OCI-LY3 (cell line): ENCODE data around the gene ZSCAN5A.
A peak's percentile ranks its signal among the peaks of the same experiment; 100 is the strongest.

Source experiments
- H2AFZ ChIP-seq: fragments of 200-600, 300-600 bp; shearing (Covaris generic); 2 replicates; pipeline ENCODE4 v1.6.0; 2014; ENCODE audit warnings: antibody characterized with exemption, low read depth, low read length
- H3K27ac ChIP-seq: fragments of 200-600, 300-600 bp; sonication (generic); 2 replicates; pipeline ENCODE4 v1.5.1; 2014; ENCODE audit warnings: mild to moderate bottlenecking, low read length, moderate library complexity, mixed read lengths
- H3K27me3 ChIP-seq: fragments of 200-600, 300-600 bp; sonication (generic); 2 replicates; pipeline ENCODE4 v1.6.1; 2014; ENCODE audit warnings: low read depth, low read length, mixed read lengths
- H3K36me3 ChIP-seq: fragments of 200-600, 300-600 bp; sonication (generic); replicated peaks from 2 replicates; pipeline ENCODE3; 2014; ENCODE audit warnings: low read depth, low read length, mixed read lengths
- H3K4me1 ChIP-seq: fragments of 300-600, 200-600 bp; sonication (generic); 2 replicates; pipeline ENCODE4 v1.6.1; 2014; ENCODE audit warnings: low read length, mixed read lengths
- H3K4me2 ChIP-seq: fragments of 200-600, 300-600 bp; sonication (generic); 2 replicates; pipeline ENCODE4 v1.6.1; 2014; ENCODE audit warnings: low read length, mixed read lengths
- H3K4me3 ChIP-seq: fragments of 300-600, 200-600 bp; sonication (generic); 2 replicates; pipeline ENCODE4 v1.5.1; 2014; ENCODE audit warnings: antibody characterized with exemption, mild to moderate bottlenecking, low read length, moderate library complexity
- H3K79me2 ChIP-seq: fragments of 300-600, 200-600 bp; shearing (Covaris generic); 2 replicates; pipeline ENCODE4 v1.6.1; 2014; ENCODE audit warnings: mild to moderate bottlenecking, low read length, mixed read lengths
- H3K9ac ChIP-seq: fragments of 300-600, 200-600 bp; shearing (Covaris generic); 2 replicates; pipeline ENCODE4 v1.6.0; 2014; ENCODE audit warnings: mild to moderate bottlenecking, low read length, moderate library complexity
- H3K9me3 ChIP-seq: fragments of 200-600, 300-600 bp; shearing (Covaris generic); 2 replicates; pipeline ENCODE4 v1.6.1; 2014; ENCODE audit warnings: low read length, mixed read lengths; ENCODE audit not compliant: insufficient read depth
- H4K20me1 ChIP-seq: fragments of 200-600, 300-600 bp; sonication (generic); 2 replicates; pipeline ENCODE4 v1.6.1; 2016; ENCODE audit warnings: low read length, mixed read lengths; ENCODE audit not compliant: insufficient read depth
- EZH2phosphoT487 ChIP-seq: fragments of 200-600 bp; shearing (Covaris generic); IDR thresholded peaks from 2 replicates; pipeline ENCODE4 v1.6.1; 2018; ENCODE audit warnings: antibody characterized with exemption, mixed run types, low read depth
- TF ChIP-seq, protein P1 (sequence below): fragments of 200-600, 300-600 bp; sonication (generic); IDR thresholded peaks from 2 replicates; pipeline ENCODE4 v1.5.1; 2014; ENCODE audit warnings: antibody characterized with exemption, low read length, low read depth

The ZSCAN5A gene

DNA sequence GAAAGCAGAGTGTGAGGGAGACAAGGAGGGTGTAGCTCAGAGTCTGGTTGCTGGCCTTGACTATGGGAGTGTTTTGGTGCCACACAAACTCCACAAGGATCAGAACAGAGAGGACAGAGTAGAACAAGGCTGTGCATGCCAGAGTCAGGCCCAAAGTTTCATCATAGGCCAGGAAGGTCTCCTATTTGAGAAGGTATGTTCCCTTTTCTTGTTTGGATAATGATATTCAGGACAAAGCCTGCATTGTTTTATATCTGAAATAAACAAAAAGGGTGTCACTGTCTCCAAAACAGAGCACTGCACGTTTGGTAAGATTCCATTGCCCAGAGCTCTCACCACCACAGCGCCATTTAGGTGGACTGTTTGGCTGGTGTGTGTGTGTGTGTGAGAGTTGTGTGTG, 3.1 kb upstream of the ZSCAN5A start:
- Histone ChIP-seq H3K36me3 (no peaks in the 10 kb centered on the region), H4K20me1 (no peaks in the 10 kb centered on the region), H2AFZ (no peak overlapping the region), H3K27ac (no peak overlapping the region), H3K4me1 (peaks cover 21% of the 10 kb centered on the region), H3K4me2 (no peak overlapping the region), H3K79me2 (peaks cover 6% of the 10 kb centered on the region; the same call in 1 of the 2 replicates), H3K27me3 (no peaks in the 10 kb centered on the region), H3K4me3 (no peak overlapping the region), H3K9me3 (no peaks in the 10 kb centered on the region), H3K9ac (no peak overlapping the region)
- TF ChIP-seq, protein P1, sequence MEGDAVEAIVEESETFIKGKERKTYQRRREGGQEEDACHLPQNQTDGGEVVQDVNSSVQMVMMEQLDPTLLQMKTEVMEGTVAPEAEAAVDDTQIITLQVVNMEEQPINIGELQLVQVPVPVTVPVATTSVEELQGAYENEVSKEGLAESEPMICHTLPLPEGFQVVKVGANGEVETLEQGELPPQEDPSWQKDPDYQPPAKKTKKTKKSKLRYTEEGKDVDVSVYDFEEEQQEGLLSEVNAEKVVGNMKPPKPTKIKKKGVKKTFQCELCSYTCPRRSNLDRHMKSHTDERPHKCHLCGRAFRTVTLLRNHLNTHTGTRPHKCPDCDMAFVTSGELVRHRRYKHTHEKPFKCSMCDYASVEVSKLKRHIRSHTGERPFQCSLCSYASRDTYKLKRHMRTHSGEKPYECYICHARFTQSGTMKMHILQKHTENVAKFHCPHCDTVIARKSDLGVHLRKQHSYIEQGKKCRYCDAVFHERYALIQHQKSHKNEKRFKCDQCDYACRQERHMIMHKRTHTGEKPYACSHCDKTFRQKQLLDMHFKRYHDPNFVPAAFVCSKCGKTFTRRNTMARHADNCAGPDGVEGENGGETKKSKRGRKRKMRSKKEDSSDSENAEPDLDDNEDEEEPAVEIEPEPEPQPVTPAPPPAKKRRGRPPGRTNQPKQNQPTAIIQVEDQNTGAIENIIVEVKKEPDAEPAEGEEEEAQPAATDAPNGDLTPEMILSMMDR = no peak
- no peak for TF ChIP-seq EZH2phosphoT487

DNA sequence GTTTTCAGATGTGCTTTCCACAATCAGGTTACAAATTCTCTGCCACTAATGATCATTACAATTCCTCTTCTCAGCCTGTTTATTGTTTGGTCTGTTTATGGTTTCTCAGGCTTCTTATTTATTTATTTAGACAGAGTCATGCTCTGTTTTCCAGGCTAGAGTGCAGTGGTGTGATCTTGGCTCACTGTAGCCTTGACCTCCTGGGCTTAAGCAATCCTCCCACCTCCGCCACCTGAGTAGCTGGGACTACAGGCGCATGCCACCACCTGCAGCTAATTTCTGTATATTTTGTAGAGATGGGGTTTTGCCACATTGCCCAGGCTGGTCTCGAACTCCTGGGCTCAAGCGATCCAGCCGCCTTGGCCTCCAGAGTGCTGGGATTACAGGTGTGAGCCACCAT, 2.1 kb upstream of the ZSCAN5A start:
- no peak overlapping the region for H2AFZ ChIP-seq
- H3K27me3 ChIP-seq = no peaks in the 10 kb centered on the region
- no peak overlapping the region for H3K9ac ChIP-seq
- H3K9me3 ChIP-seq = no peaks in the 10 kb centered on the region
- TF ChIP-seq, protein P1 = no peak
- no peak for TF ChIP-seq EZH2phosphoT487
- no peak overlapping the region for H3K27ac ChIP-seq
- peaks cover 14% of the 10 kb centered on the region for H3K4me1 ChIP-seq
- H4K20me1 ChIP-seq = no peaks in the 10 kb centered on the region
- peaks cover 6% of the 10 kb centered on the region; the same call in 1 of the 2 replicates for H3K79me2 ChIP-seq
- H3K4me2 ChIP-seq = no peak overlapping the region
- peaks cover 3% of the 10 kb centered on the region for H3K36me3 ChIP-seq
- H3K4me3 ChIP-seq = no peak overlapping the region

DNA sequence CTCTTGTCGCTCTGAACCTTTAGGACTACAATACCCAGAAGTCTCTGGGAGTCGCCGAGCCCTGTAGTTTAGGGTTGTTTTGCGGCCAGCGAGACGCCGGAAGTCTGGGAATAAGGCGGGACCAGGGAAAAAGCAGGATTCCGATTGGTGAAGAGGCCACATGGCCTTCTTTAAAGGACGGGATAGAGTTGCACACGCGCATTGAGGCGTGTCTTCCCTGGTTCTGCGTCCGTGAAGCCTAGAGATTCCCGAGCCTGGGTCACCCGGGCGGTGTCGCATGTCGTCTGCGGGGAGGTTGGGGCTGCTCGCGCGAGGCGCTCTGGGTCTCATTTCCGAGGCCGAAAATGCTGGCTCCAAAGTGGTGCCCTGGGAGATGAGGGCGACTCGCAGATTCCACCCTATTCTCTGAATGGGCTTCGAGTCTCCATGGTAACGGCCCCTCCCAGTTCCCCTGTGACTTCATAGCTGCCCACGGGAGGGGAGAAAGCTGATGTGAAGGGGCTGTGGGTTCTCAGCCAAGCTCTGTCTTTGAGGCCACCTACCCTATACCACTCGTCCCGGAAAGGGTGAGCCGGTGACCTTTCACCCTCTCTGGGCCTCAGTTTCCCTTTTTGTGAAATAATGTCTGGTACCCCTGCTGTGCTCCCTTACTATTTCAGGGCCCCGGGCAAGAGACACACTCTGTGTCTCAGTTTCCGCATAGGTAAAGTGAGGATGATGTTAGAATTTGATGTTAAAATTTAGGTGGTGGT, 614 bp upstream of the ZSCAN5A start:
- no peak for TF ChIP-seq EZH2phosphoT487
- TF ChIP-seq, protein P1 = no peak
- Histone ChIP-seq H3K27ac (peak overlapping the region; percentile 83), H2AFZ (peak overlapping the region; percentile 93), H3K27me3 (no peaks in the 10 kb centered on the region), H3K9me3 (no peaks in the 10 kb centered on the region), H4K20me1 (no peaks in the 10 kb centered on the region), H3K9ac (peak overlapping the region; percentile 85), H3K36me3 (peaks cover 3% of the 10 kb centered on the region), H3K4me1 (peaks cover 12% of the 10 kb centered on the region), H3K79me2 (peaks cover 6% of the 10 kb centered on the region; the same call in 1 of the 2 replicates), H3K4me3 (peak overlapping the region; percentile 88), H3K4me2 (peak overlapping the region; percentile 84)

DNA sequence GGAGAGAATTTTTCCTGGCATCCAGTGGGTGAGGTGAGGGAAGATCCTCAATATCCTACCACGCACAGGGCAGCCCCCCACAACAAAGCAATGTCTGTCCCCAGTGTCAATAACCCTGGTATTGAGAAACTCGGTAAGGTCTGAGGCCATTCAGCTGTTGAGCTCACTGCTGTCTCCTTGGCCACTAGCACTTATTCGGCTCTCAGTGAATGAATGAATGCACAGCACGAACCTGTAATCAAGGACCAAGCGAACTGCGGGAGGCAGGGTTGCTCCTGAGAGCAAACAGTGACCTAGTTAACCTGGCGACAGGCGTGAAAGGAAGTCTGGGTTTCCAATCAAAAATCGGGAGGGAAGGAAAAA, 640 bp downstream of the ZSCAN5A start:
- TF ChIP-seq, protein P1 = no peak
- no peak for TF ChIP-seq EZH2phosphoT487
- peaks cover 6% of the 10 kb centered on the region; the same call in 1 of the 2 replicates for H3K79me2 ChIP-seq
- peak overlapping the region; percentile 88 for H3K4me3 ChIP-seq
- H3K4me1 ChIP-seq = peaks cover 12% of the 10 kb centered on the region
- no peaks in the 10 kb centered on the region for H4K20me1 ChIP-seq
- H3K9me3 ChIP-seq = no peaks in the 10 kb centered on the region
- H3K36me3 ChIP-seq = peaks cover 3% of the 10 kb centered on the region
- peak overlapping the region; percentile 88 for H2AFZ ChIP-seq
- H3K9ac ChIP-seq = peak overlapping the region; percentile 85
- no peaks in the 10 kb centered on the region for H3K27me3 ChIP-seq
- peak overlapping the region; percentile 84 for H3K4me2 ChIP-seq
- H3K27ac ChIP-seq = peak overlapping the region; percentile 83
